ENCODE data around the gene PPP2R3A. TPM values are rescaled to one million over a fixed set of nuclear protein-coding genes. Genes with fewer than 3 reads are reported as not detected.

PPP2R3A gene
- total and polyA plus RNA-seq, 2 experiments from 2014 or later: 6.4 to 15.2 TPM

DNA sequence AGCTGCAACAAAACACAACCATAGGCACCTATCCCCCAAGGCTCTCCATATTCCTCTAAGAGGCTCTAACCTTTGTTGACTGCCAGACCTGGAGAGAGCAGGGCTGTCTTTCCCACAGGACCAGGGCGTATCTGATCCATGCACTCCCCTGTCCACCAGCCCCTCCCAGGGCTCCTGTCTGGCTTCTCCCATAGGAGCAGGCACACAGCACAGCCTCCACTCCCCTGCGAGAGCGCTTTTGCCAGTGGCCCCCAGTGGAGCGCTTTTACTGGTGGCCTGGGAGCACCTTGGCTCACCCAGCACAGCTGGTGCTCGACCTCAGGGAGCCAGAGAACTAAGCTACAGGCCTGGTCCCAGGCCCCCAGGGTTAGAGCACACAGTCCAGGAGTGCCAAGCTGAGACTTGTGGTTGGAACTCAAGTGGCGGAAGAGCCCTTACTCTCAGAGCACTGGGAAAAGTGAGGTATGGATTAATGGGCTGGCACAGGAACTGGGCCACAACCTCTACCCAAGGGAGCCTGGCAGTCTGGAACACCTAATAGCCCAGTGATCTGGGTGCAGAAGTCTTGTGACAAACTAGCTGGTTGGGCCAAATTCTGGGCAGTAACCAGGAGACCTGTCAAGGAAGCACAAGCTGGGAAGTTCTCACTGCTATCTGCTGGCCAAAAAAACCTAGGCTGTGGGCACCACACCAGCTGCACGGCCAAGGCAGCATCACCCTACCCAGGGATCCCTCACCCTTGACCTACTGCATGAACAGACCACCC, 79.6 kb downstream of the PPP2R3A start (continued):
- TF ChIP-seq POLR2AphosphoS5 (IDR thresholded peaks at IDR 0.05; ENCODE audit: low read depth): no peak
- TF ChIP-seq, protein P1, sequence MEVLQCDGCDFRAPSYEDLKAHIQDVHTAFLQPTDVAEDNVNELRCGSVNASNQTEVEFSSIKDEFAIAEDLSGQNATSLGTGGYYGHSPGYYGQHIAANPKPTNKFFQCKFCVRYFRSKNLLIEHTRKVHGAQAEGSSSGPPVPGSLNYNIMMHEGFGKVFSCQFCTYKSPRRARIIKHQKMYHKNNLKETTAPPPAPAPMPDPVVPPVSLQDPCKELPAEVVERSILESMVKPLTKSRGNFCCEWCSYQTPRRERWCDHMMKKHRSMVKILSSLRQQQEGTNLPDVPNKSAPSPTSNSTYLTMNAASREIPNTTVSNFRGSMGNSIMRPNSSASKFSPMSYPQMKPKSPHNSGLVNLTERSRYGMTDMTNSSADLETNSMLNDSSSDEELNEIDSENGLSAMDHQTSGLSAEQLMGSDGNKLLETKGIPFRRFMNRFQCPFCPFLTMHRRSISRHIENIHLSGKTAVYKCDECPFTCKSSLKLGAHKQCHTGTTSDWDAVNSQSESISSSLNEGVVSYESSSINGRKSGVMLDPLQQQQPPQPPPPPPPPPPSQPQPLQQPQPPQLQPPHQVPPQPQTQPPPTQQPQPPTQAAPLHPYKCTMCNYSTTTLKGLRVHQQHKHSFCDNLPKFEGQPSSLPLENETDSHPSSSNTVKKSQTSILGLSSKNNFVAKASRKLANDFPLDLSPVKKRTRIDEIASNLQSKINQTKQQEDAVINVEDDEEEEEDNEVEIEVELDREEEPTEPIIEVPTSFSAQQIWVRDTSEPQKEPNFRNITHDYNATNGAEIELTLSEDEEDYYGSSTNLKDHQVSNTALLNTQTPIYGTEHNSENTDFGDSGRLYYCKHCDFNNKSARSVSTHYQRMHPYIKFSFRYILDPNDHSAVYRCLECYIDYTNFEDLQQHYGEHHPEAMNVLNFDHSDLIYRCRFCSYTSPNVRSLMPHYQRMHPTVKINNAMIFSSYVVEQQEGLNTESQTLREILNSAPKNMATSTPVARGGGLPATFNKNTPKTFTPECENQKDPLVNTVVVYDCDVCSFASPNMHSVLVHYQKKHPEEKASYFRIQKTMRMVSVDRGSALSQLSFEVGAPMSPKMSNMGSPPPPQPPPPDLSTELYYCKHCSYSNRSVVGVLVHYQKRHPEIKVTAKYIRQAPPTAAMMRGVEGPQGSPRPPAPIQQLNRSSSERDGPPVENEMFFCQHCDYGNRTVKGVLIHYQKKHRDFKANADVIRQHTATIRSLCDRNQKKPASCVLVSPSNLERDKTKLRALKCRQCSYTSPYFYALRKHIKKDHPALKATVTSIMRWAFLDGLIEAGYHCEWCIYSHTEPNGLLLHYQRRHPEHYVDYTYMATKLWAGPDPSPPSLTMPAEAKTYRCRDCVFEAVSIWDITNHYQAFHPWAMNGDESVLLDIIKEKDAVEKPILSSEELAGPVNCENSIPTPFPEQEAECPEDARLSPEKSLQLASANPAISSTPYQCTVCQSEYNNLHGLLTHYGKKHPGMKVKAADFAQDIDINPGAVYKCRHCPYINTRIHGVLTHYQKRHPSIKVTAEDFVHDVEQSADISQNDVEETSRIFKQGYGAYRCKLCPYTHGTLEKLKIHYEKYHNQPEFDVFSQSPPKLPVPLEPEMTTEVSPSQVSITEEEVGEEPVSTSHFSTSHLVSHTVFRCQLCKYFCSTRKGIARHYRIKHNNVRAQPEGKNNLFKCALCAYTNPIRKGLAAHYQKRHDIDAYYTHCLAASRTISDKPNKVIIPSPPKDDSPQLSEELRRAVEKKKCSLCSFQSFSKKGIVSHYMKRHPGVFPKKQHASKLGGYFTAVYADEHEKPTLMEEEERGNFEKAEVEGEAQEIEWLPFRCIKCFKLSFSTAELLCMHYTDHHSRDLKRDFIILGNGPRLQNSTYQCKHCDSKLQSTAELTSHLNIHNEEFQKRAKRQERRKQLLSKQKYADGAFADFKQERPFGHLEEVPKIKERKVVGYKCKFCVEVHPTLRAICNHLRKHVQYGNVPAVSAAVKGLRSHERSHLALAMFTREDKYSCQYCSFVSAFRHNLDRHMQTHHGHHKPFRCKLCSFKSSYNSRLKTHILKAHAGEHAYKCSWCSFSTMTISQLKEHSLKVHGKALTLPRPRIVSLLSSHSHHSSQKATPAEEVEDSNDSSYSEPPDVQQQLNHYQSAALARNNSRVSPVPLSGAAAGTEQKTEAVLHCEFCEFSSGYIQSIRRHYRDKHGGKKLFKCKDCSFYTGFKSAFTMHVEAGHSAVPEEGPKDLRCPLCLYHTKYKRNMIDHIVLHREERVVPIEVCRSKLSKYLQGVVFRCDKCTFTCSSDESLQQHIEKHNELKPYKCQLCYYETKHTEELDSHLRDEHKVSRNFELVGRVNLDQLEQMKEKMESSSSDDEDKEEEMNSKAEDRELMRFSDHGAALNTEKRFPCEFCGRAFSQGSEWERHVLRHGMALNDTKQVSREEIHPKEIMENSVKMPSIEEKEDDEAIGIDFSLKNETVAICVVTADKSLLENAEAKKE (CRISPR knock-in tag; IDR thresholded peaks at IDR 0.05): no peak
- TF ChIP-seq, protein P2, sequence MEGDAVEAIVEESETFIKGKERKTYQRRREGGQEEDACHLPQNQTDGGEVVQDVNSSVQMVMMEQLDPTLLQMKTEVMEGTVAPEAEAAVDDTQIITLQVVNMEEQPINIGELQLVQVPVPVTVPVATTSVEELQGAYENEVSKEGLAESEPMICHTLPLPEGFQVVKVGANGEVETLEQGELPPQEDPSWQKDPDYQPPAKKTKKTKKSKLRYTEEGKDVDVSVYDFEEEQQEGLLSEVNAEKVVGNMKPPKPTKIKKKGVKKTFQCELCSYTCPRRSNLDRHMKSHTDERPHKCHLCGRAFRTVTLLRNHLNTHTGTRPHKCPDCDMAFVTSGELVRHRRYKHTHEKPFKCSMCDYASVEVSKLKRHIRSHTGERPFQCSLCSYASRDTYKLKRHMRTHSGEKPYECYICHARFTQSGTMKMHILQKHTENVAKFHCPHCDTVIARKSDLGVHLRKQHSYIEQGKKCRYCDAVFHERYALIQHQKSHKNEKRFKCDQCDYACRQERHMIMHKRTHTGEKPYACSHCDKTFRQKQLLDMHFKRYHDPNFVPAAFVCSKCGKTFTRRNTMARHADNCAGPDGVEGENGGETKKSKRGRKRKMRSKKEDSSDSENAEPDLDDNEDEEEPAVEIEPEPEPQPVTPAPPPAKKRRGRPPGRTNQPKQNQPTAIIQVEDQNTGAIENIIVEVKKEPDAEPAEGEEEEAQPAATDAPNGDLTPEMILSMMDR (conservative IDR thresholded peaks at IDR 0.05; ENCODE audit: low read depth in 2 of 2): no peak
- TF ChIP-seq NANOG (IDR thresholded peaks at IDR 0.05; ENCODE audit: borderline replicate concordance): no peak

DNA sequence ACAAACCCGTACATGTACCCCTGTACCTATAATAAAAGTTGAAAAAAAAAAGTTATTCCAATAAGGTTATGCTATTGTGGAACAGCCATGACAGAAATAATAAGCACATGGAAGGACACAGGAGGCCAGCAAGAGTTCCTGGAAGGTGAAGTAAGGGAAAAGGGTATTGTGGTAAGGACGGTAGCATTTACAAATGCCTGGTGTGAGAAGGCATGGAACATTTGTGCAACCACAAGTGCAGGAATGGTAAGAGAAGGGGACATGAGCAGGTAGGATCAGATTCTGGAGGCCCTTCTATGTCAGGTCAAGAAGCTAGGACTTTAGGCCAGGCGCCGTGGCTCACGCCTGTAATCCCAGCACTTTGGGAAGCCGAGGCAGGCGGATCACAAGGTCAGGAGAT, 82.5 kb downstream of the PPP2R3A start:
- H3K27me3 Mint-ChIP-seq (ENCODE audit: insufficient read depth, low read depth, poor library complexity): peaks cover 4% of the 10 kb centered on the region
- H3K4me1 Mint-ChIP-seq: no peaks in the 10 kb centered on the region
- H3K9me3 Mint-ChIP-seq: no peaks in the 10 kb centered on the region
- no peaks in the 10 kb centered on the region for H3F3A ChIP-seq (replicated peaks; ENCODE audit: low read depth)
- no peaks in the 10 kb centered on the region for H3K9me2 ChIP-seq (ENCODE audit: insufficient read depth)
- no peak for DNase-seq (ENCODE audit: low spot score)
- H3K4me1 ChIP-seq (ENCODE audit: insufficient read depth): no peaks in the 10 kb centered on the region
- no peaks in the 10 kb centered on the region for H3K79me2 ChIP-seq (replicated peaks; ENCODE audit: insufficient read depth)
- no peak overlapping the region for H3K27ac ChIP-seq (ENCODE audit: low read depth)
- no peak for ATAC-seq
- H3K27me3 ChIP-seq (ENCODE audit: insufficient read depth): no peaks in the 10 kb centered on the region
- H3K4me3 ChIP-seq: no peak overlapping the region
- peaks cover 10% of the 10 kb centered on the region for H3K36me3 Mint-ChIP-seq (ENCODE audit: low read depth)
- no peaks in the 10 kb centered on the region for H4K20me1 ChIP-seq (replicated peaks; ENCODE audit: insufficient read depth)
- H3K4me3 Mint-ChIP-seq: no peak overlapping the region
- TF ChIP-seq STAT1 (IDR thresholded peaks at IDR 0.05; ENCODE audit: unreplicated experiment): no peak
- TF ChIP-seq, protein P3, sequence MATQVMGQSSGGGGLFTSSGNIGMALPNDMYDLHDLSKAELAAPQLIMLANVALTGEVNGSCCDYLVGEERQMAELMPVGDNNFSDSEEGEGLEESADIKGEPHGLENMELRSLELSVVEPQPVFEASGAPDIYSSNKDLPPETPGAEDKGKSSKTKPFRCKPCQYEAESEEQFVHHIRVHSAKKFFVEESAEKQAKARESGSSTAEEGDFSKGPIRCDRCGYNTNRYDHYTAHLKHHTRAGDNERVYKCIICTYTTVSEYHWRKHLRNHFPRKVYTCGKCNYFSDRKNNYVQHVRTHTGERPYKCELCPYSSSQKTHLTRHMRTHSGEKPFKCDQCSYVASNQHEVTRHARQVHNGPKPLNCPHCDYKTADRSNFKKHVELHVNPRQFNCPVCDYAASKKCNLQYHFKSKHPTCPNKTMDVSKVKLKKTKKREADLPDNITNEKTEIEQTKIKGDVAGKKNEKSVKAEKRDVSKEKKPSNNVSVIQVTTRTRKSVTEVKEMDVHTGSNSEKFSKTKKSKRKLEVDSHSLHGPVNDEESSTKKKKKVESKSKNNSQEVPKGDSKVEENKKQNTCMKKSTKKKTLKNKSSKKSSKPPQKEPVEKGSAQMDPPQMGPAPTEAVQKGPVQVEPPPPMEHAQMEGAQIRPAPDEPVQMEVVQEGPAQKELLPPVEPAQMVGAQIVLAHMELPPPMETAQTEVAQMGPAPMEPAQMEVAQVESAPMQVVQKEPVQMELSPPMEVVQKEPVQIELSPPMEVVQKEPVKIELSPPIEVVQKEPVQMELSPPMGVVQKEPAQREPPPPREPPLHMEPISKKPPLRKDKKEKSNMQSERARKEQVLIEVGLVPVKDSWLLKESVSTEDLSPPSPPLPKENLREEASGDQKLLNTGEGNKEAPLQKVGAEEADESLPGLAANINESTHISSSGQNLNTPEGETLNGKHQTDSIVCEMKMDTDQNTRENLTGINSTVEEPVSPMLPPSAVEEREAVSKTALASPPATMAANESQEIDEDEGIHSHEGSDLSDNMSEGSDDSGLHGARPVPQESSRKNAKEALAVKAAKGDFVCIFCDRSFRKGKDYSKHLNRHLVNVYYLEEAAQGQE (IDR thresholded peaks at IDR 0.05; ENCODE audit: unreplicated experiment): no peak
- TF ChIP-seq NANOG (IDR thresholded peaks at IDR 0.05; ENCODE audit: borderline replicate concordance): no peak
- no peak for TF ChIP-seq ZNF114 (CRISPR knock-in tag; IDR thresholded peaks at IDR 0.05)
- TF ChIP-seq, protein P2 (conservative IDR thresholded peaks at IDR 0.05; ENCODE audit: low read depth in 2 of 2): no peak
- no peak overlapping the region for H3K27ac Mint-ChIP-seq
- H3K36me3 ChIP-seq (ENCODE audit: insufficient read depth): no peaks in the 10 kb centered on the region
- no peak overlapping the region for H3K4me2 ChIP-seq
- H2AFZ ChIP-seq: no peak overlapping the region
